ENCODE results near the gene SYN1.

SYN1 gene

GRCh38 chrX:47593522-47593921 lies 26.1 kb downstream of the SYN1 start:
- no peak for DNase-seq

- DNase-seq, result no peak
These were observed 28.7 kb downstream of the SYN1 start for GRCh38 chrX:47590984-47591383.

GRCh38 chrX:47587906-47588735 lies 31.5 kb downstream of the SYN1 start:
- DNase-seq, result no peak

- no peak for DNase-seq
These were observed 32.4 kb downstream of the SYN1 start for GRCh38 chrX:47587091-47587891.

GRCh38 chrX:47586043-47586787 lies 33.4 kb downstream of the SYN1 start:
- DNase-seq, result no peak

GRCh38 chrX:47585273-47585672 lies 34.4 kb downstream of the SYN1 start:
- DNase-seq, result no peak

DNA sequence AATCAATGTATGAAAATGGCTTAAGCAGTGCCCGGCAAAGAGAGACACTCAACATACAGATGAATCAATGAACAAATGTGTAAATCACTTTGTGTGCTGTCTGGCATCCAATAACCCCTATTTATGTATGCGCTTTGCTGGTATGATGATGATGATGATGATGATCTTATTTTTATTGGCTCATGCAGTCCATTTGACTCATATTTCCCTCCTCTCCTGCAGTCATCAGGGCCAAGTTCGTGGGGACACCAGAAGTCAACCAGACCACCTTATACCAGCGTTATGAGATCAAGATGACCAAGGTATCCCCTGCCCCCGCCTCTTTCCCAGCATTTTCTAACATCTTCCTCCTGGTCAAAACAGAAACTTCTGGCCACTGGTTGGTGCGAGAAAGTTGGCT lies 34.9 kb downstream of the SYN1 start:
- no peak for DNase-seq

DNA sequence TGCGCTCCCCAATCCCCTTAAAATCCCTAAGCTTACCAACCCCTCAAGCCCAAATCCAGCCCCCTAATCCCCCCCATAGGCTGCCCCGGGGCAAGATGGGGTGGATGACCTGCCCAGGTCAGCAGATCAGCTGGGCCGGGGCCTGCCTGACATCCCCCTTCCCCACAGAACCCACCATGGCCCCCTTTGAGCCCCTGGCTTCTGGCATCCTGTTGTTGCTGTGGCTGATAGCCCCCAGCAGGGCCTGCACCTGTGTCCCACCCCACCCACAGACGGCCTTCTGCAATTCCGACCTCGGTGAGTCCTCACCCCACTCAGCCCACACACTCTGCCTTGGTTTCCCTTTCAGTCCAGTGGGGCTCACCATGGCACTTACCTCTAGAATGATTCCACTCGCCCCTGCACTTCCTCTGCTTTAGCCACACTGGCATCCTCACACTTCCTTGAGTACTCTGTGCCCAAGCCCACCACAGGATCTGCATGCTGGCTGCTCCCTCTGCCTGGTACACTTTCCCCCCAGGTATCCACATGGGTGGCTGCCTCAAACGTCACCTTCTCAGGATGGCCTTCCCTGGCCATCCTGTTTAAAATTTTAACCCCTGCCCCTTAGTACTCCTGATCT lies 36.3 kb downstream of the SYN1 start:
- DNase-seq, result no peak

DNA sequence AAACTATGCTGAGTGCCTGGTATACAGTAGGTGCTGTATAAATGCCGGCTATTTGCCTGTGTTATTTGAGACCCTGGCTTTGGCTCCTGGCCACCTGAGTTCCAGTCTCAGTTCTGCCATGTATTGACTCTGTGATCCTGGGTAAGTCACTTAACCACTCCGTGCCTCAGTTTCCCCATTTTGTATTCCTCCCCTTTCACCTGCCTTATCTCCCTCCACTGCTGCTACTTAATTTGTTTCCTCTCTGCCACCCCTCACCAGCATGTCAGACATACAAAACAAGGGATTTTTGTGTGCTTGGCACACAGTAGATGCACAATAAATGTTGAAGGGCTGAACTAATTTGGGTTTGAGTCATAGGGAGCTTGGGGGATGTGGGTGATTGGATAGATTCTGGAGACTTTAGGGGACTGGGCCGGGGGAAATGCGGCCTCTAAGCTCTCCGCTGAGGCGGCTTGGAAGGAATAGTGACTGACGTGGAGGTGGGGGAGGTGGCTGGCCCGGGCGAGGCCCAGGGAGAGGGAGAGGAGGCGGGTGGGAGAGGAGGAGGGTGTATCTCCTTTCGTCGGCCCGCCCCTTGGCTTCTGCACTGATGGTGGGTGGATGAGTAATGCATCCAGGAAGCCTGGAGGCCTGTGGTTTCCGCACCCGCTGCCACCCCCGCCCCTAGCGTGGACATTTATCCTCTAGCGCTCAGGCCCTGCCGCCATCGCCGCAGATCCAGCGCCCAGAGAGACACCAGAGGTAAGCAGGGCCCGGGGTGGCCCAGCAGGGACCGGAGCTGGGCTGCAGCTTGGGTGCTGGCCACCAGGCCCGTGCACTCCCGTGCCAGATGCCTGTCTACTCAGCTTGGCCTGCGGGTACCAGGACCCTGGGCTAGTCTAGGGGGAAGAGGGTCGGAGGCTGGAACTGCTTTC lies 37.7 kb downstream of the SYN1 start, which contains the start of gene TIMP1:
TIMP1 (plus strand) TSS at position 706 of the 917 bp plus-strand sequence. CDS start 980 bp downstream, outside the sequence.
- DNase-seq, result peak; percentile 90

GRCh38 chrX:47579537-47579936 lies 40.1 kb downstream of the SYN1 start:
- DNase-seq, result peak; percentile 80

- DNase-seq, result no peak
These were observed 41.0 kb downstream of the SYN1 start for GRCh38 chrX:47578692-47579091.

DNA sequence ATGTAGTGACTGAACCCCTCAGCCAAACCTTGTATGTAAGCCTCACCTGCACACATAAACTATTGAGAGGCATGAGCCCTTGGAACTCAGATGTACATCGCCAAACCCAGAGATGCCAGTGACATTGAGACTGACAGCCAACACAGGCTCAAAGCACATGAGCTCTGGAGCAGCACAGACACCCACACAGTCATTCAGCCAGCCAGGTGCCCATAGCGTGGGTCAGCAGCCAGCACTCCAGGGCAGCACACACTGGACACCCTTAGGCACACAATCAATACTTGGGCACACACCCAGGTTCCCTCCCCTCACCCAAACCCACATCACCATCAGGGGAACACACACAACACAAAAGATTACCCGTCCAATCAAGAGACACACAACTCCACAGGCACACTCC lies 41.8 kb downstream of the SYN1 start:
- DNase-seq, result no peak

GRCh38 chrX:47577424-47577823 lies 42.2 kb downstream of the SYN1 start:
- DNase-seq, result no peak

DNA sequence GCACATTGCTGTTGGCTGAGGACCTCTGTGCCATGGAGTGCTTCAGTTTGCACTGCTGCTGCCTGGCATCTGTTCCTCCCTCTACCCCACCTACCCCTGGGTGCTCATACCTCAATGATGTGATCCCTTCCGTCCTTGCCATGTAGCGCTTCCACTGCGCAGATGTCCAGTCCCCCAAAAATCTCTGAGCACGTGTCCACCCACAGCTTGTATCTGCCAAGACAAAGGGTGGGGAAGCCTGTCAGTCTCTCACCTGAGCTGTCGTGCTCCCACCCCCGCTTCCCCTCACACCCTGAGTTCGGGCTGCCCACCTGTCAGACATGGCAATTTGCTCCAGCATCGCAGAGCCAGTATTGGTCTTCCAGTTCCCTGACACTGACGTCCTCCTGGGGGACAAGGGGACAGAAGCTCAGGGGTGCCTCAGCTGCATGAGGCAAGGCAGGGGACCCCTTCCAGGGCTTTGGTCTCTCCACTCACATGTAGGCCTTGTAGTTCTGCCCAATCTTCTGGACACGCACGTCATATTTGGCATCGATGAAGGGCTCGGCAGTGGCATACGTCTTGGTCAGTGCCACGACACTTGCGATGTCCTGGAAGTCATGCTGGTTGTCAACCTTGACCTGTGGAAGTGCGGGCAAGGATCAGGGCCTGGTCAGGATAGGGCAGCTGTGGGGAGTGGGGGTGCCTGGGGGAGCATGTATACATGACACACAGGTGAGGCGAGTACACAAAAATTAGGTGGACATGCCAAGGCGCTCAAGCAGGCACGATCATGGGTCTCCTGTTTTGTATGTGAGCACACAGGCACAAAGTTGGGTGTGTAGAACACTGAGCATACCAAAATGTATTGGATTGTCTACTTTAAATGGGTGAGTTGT lies 43.4 kb downstream of the SYN1 start:
- DNase-seq, result no peak

DNA sequence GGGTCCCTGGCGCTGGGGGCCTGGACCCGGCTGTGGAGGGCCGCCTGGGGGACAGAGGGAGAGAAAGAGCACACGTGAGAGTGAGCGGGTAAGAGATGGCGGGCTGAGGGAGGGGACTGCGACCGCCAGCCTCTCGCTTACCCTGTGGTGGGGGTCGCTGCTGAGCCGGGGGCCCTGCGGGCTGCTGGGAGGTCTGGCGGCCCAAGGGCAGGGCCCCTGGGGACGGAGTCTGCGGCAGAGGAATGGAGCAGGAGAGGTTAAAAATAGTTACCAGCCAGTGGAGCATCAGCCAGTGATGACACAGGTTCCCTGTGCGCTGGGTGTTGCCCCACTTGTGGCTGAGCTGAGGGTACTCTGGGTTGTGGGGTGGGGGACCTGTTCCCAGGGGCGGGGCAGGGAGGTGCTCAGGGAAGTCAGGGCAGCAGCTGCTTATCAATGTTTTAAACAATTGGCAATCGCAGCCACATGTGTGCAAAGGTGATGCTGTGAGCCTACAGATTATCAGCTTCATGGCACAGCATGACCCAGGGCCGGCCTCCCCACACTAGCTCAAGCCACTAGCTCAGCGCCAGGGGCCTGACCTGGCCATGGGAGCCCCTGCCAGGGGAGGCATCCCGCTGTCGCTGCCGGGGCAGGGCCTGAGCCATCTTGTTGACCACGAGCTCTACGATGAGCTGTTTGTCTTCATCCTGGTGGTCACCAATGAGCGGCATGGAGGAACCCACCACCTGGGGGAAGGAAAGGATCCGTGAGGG lies 44.9 kb downstream of the SYN1 start:
- DNase-seq, result no peak

- DNase-seq, result no peak
These were observed 45.5 kb downstream of the SYN1 start for GRCh38 chrX:47574076-47574546.

DNA sequence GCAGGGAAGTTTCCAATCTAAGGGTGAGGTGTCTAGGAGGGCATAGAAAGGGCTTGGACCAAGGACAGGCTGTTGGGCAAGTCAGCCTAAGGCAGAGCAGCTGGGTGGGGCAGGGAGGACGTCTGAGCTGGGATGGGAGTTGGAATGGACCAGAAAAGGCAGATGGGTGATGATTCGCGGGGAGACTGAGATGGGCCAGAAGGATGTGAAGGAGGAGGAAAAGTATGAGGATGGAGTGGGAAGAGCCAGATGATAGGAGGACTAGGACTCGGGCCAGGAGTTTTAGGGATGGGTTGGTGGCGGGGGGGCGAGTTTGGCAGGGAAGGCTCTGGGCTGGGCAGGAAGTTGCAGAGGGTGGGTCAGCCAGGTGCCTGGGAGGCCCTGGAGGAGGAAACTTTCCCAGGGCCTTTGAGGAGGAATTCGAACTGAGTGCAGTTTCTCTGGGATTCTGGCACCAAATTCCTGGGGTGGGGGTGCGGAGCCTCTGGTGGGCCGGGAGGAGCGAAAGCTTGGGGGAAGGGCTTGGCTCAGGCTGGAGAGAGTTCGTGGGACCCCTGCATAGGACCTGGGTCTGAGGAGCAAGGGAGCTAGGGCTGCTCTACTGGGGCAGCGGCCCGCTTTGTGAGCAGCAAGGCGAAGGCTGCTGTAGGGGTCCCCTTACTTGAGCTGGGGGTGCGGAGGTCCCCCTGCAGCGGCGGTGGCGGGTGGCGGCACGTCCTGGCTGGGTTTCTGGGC lies 46.1 kb downstream of the SYN1 start:
- no peak for DNase-seq

DNA sequence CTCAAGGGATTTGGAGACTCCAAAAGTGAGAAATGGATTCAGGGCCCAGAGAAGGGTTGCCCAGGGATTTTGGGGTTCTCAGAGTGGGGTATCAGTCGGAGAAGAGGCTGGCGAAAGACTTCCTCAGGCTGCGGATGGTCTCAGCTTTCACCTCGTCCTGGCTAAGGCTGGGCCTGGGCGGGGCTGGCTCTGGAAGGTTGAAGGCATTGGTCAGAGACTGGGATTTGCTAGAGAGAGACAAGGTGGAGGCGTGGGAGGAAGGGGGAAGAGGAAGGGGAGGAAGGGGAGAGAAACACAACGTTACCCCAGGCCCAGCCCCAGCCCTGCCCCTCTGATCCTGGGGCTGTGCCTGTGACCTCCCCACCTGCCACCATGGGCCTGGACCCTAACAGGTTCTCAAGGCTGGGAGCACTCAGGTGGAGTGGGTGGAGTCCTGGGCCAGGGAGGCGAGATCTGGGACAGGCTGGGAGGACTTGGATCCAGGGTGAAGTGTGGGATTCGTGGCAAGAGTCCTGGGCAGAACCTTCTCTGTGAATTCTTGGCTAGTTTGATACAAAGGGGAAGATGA lies 46.8 kb downstream of the SYN1 start:
- no peak for DNase-seq

- DNase-seq, result no peak
These were observed 47.8 kb downstream of the SYN1 start for GRCh38 chrX:47571896-47572295.
